K562 (cell line): Measurements from ENCODE around the gene CEACAM7. TPM values are rescaled to one million over a fixed set of nuclear protein-coding genes. Genes with fewer than 3 reads are reported as not detected.

Source experiments
- ATAC-seq: fragments of 200-7000 bp; cut with Tn5 transposase; 3 replicates; pipeline ENCODE4 v1.9.1; 2020; ENCODE audit warnings: moderate library complexity
- BruUV-seq: library from RNA; stranded (reverse); fragments of 400-500 nt; replicated peaks from 2 replicates; lab custom pipeline; 2021; lab: Mats Ljungman, UMichigan
- CTCF ChIA-PET: fragments of 300-600 bp; formaldehyde crosslinking; extraction: SDS; loops from one replicate; lab custom pipeline; 2021; ENCODE audit warnings: low intra/inter-chr PET ratio; lab: Yijun Ruan, JAX
- POLR2A ChIA-PET: fragments of 300-600, 350-650 bp; sonication (Branson Sonifier 250); formaldehyde crosslinking; extraction: SDS; loops from one replicate; lab custom pipeline; 2021; ENCODE audit warnings: antibody characterized with exemption, inconsistent platforms; lab: Yijun Ruan, JAX
- DNase-seq, 4 experiments: peaks; one replicate each; pipeline versions ENCODE4 v3.0.0 to v3.0.0-alpha.2; 2011 to 2018; ENCODE audit warnings: low spot score in 3 of 4, mixed read lengths in 3 of 4; ENCODE audit errors: extremely low read depth in 1 of 4
- FAIRE-seq: peaks from 2 replicates; lab custom pipeline; 2011; peaks lifted over from hg19 to GRCh38; lab: Jason Lieb, UNC
- H2AFZ ChIP-seq: 2 replicates; pipeline ENCODE4 v1.6.0; 2011; ENCODE audit warnings: low read depth, low read length, control low read depth, inconsistent platforms
- H3K27ac ChIP-seq: fragments of 200-600 bp; 3 replicates; pipeline ENCODE4 v1.8.0; 2011; ENCODE audit warnings: low read depth, mild to moderate bottlenecking, control low read depth, inconsistent platforms, low read length, moderate library complexity, mixed read lengths; ENCODE audit errors: extremely low read depth
- H3K27me3 ChIP-seq, 2 experiments: fragments of 300-600 bp in 1 of 2; 2 replicates in 1 of 2; 3 replicates in 1 of 2; pipeline versions ENCODE4 v1.6.0 to v1.8.0; 2011; ENCODE audit warnings: inconsistent platforms in 2 of 2, low read length in 2 of 2, mild to moderate bottlenecking in 1 of 2, mixed read lengths in 1 of 2, moderate library complexity in 1 of 2; ENCODE audit not compliant: control insufficient read depth in 2 of 2, insufficient read depth in 2 of 2
- H3K36me3 ChIP-seq: fragments of 300-600 bp; 3 replicates; pipeline ENCODE4 v1.8.0; 2011; ENCODE audit warnings: mild to moderate bottlenecking, low read length, inconsistent platforms; ENCODE audit not compliant: control insufficient read depth, insufficient read depth
- H3K4me1 ChIP-seq, 2 experiments: fragments of 200-600 bp in 1 of 2; replicated peaks in 1 of 2; 2 replicates in 1 of 2; 3 replicates in 1 of 2; pipeline versions ENCODE4 v1.5.1 to v1.8.0; 2011; ENCODE audit warnings: inconsistent platforms in 2 of 2, low read length in 2 of 2, mild to moderate bottlenecking in 1 of 2, mixed read lengths in 1 of 2, moderate library complexity in 1 of 2; ENCODE audit not compliant: control insufficient read depth in 2 of 2, insufficient read depth in 2 of 2
- H3K4me2 ChIP-seq: 2 replicates; pipeline ENCODE4 v1.6.1; 2011; ENCODE audit warnings: low read length, control low read depth, inconsistent platforms, mixed read lengths; ENCODE audit not compliant: insufficient read depth
- H3K4me3 ChIP-seq: fragments of 200-600 bp; sonication (generic), shearing (Covaris generic); 2 replicates; pipeline ENCODE4 v1.5.1; 2016; ENCODE audit warnings: control low read depth, inconsistent platforms
- H3K79me2 ChIP-seq: fragments of 200-600 bp; 3 replicates; pipeline ENCODE4 v1.8.0; 2011; ENCODE audit warnings: low read length, inconsistent platforms; ENCODE audit not compliant: control insufficient read depth, insufficient read depth
- H3K9ac ChIP-seq, 2 experiments: 2 replicates each; pipeline versions ENCODE4 v1.6.0 to v1.6.1; 2011; ENCODE audit warnings: low read depth in 2 of 2, low read length in 2 of 2, control low read depth in 1 of 2, inconsistent platforms in 1 of 2, mild to moderate bottlenecking in 1 of 2, mixed read lengths in 1 of 2; ENCODE audit not compliant: insufficient read depth in 1 of 2
- H3K9me1 ChIP-seq: one replicate; pipeline ENCODE4 v1.6.0; 2011; ENCODE audit warnings: inconsistent platforms, mild to moderate bottlenecking, low read length, moderate library complexity; ENCODE audit not compliant: control insufficient read depth, insufficient read depth
- H3K9me3 ChIP-seq: replicated peaks from 2 replicates; pipeline ENCODE4 v1.5.1; 2011; ENCODE audit warnings: low read depth, low read length, inconsistent platforms; ENCODE audit not compliant: control insufficient read depth, insufficient read depth
- H4K20me1 ChIP-seq: replicated peaks from 2 replicates; pipeline ENCODE4 v1.6.1; 2011; ENCODE audit warnings: low read length, inconsistent platforms, mixed read lengths; ENCODE audit not compliant: control insufficient read depth, insufficient read depth
- CTBP1 ChIP-seq: fragments of 450-650 bp; IDR thresholded peaks from 2 replicates; pipeline ENCODE4 v1.6.1; 2016; ENCODE audit warnings: borderline replicate concordance
- HNRNPH1 ChIP-seq: fragments of 200-400 bp; formaldehyde crosslinking; optimal IDR thresholded peaks from 2 replicates; pipeline ENCODE3; 2017; ENCODE audit warnings: low read depth, mild to moderate bottlenecking, low read length, moderate library complexity
- NELFE ChIP-seq: IDR thresholded peaks from 2 replicates; pipeline ENCODE4 v1.6.1; 2011; ENCODE audit warnings: mild to moderate bottlenecking; ENCODE audit not compliant: insufficient read depth, insufficient read length
- NR2C2 ChIP-seq, 2 experiments: fragments of 200-800 bp in 1 of 2; sonication (Bioruptor generic) in 1 of 2; sonication (generic) in 1 of 2; formaldehyde crosslinking in 1 of 2; IDR thresholded peaks; 2 replicates each; pipeline versions ENCODE4 v1.6.1 to v1.8.0; 2016 to 2022; ENCODE audit warnings: mild to moderate bottlenecking in 1 of 2, missing compliant biosample characterization in 1 of 2, missing genetic modification characterization in 1 of 2, missing genetic modification reagents in 1 of 2
- PURB ChIP-seq: sonication (generic); formaldehyde crosslinking; IDR thresholded peaks from 2 replicates; pipeline ENCODE4 v1.9.0; 2021; ENCODE audit warnings: low read depth, mild to moderate bottlenecking, missing genetic modification reagents
- SMAD1 ChIP-seq: fragments of 150-350 bp; IDR thresholded peaks from 2 replicates; pipeline ENCODE4 v1.6.1; 2014; ENCODE audit warnings: low read length, low read depth; ENCODE audit not compliant: partially characterized antibody
- YY1 ChIP-seq, 3 experiments: IDR thresholded peaks; 2 replicates each; pipeline ENCODE4 v1.6.1; 2011; ENCODE audit warnings: low read length in 2 of 3, mild to moderate bottlenecking in 2 of 3, moderate library complexity in 2 of 3, borderline replicate concordance in 1 of 3, control low read depth in 1 of 3, low read depth in 1 of 3; ENCODE audit not compliant: insufficient read depth in 3 of 3, insufficient replicate concordance in 2 of 3, control insufficient read depth in 1 of 3, insufficient read length in 1 of 3; ENCODE audit errors: extremely low read depth in 1 of 3
- ZC3H4 ChIP-seq: sonication (generic); formaldehyde crosslinking; IDR thresholded peaks from 2 replicates; pipeline ENCODE4 v1.9.0; 2021; ENCODE audit warnings: missing genetic modification reagents, borderline replicate concordance
- ZNF133 ChIP-seq: fragments of 250-450 bp; sonication (Bioruptor Pico); IDR thresholded peaks from 2 replicates; pipeline ENCODE4 v1.4.0; 2020; ENCODE audit warnings: mild to moderate bottlenecking
- ZNF224 ChIP-seq: sonication (generic); formaldehyde crosslinking; IDR thresholded peaks from 2 replicates; pipeline ENCODE4 v1.8.0; 2022; ENCODE audit warnings: mild to moderate bottlenecking, missing genetic modification reagents
- WGBS: fragments of 100-300 bp; shearing (Covaris generic); methylation state at CpG from one replicate; pipeline ENCODE4 v1.1.6; 2016; ENCODE audit warnings: low coverage, mixed read lengths; ENCODE audit not compliant: insufficient coverage; ENCODE audit errors: missing lambda C conversion rate; 5-methylcytosine and 5-hydroxymethylcytosine counted together
- in situ Hi-C: fragments of 300-500 bp; cut with MboI; formaldehyde crosslinking; loops from 4 replicates; pipeline ENCODE4 v1.15.0; 2018; ENCODE audit warnings: inconsistent platforms, mixed read lengths
- intact Hi-C: fragments of 100-400 bp; cut with micrococcal nuclease; formaldehyde crosslinking; loops from 2 replicates; pipeline ENCODE4 v1.14.2; 2022
- polyA plus RNA-seq, 8 experiments: library from polyadenylated mRNA; depleted of rRNA in 4 of 8; stranded (reverse) in 5 of 8; unstranded in 3 of 8; fragments of >200 nt; fragmentation: Nextera tagmentation in 2 of 8; fragmentation: Illumina TruSeq in 1 of 8; extraction: Ambion mirVana in 2 of 8; extraction: Trizol in 1 of 8; gene quantifications; 2 replicates each; pipeline versions ENCODE4 v1.2.1 to v1.2.3, GENCODE V29; 2011 to 2014; ENCODE audit warnings: inconsistent platforms in 1 of 8, missing spikeins in 1 of 8
- total RNA-seq, 7 experiments: library from RNA; depleted of rRNA in 6 of 7; stranded (reverse); fragments of >200 nt in 6 of 7; fragmentation: Illumina TruSeq in 2 of 7; extraction: Trizol in 2 of 7; gene quantifications; 2 replicates each; pipeline versions ENCODE4 v1.2.1 to v1.2.3, GENCODE V29; 2011 to 2021; ENCODE audit warnings: low replicate concordance in 1 of 7
- TF ChIP-seq, protein P1 (sequence below): sonication (generic); formaldehyde crosslinking; IDR thresholded peaks from 2 replicates; pipeline ENCODE4 v1.8.0; 2022; ENCODE audit warnings: mild to moderate bottlenecking, missing genetic modification reagents
- TF ChIP-seq, protein P2 (sequence below): fragments of 450-650 bp; IDR thresholded peaks from 2 replicates; pipeline ENCODE4 v1.6.1; 2016; ENCODE audit warnings: missing biosample characterization, missing genetic modification characterization

CEACAM7 gene
- total and polyA plus RNA-seq, 9 of the 15 experiments (the other 6 are each of a cell fraction or from before 2014, with no cell fraction given): not detected

DNA sequence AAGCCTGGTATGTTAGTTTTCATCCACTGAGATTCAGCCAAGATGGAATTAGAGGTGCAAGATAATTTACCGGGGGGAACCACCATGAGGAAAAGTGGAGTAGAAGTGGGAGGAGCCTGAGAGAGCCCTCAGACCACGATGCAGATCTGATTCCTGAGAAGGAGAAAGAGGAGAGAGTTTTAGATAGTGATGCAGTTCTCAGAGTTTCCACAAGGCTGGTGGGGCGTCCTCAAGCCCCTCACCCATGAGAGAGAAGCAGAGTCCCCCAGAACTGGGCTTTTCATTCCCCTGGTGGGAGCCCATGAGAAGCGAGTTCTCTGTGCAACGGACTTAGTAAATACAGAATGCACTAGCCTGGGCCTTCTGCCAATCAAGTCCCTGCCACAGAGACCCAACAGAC is 38.4 kb upstream of the CEACAM7 start:
- no peak overlapping the region for H3K4me3 ChIP-seq
- H3K9me3 ChIP-seq: no peaks in the 10 kb centered on the region
- 0% methylated on average over 5 of the region's 5 CpGs for WGBS
- CTCF ChIA-PET: no interaction called here
- no peak overlapping the region for H3K9ac ChIP-seq
- no peak overlapping the region for H3K27ac ChIP-seq
- no peaks in the 10 kb centered on the region for H4K20me1 ChIP-seq
- H3K4me1 ChIP-seq: no peaks in the 10 kb centered on the region
- TF ChIP-seq SMAD1: no peak
- TF ChIP-seq, all 486 proteins: peak for 0
- intact Hi-C loops (no loop called here), in situ Hi-C loops (no loop called here)
- no peaks in the 10 kb centered on the region for H3K36me3 ChIP-seq
- POLR2A ChIA-PET: no interaction called here
- H3K4me2 ChIP-seq: no peak overlapping the region
- FAIRE-seq (no peak), DNase-seq (no peak), ATAC-seq (no peak)
- peaks cover 0 to 3% of the 10 kb centered on the region in 2 experiments; a peak in 2 of 5 replicates for H3K27me3 ChIP-seq
- H3K79me2 ChIP-seq: no peaks in the 10 kb centered on the region
- no peak overlapping the region for H2AFZ ChIP-seq
- H3K9me1 ChIP-seq: no peaks in the 10 kb centered on the region
- BruUV-seq: no TSS peak

DNA sequence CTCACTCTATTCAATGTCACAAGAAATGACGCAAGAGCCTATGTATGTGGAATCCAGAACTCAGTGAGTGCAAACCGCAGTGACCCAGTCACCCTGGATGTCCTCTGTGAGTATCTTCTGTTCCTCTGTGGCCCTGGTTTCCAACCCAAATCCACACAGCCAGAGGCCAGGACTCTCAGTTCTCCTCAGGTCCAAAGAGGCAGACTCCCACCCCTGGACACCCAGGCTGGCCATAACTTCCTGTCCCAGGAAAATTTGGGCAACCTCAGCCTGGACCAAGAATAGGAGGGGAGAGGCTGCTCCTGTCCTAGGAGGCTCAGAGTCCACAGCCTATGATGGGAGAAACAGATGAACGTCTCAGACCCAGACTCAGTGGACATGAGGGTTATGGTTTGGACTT is 32.0 kb upstream of the CEACAM7 start:
- Histone ChIP-seq H3K27me3 (peaks cover 7 to 22% of the 10 kb centered on the region in 2 experiments; a peak in 3 of 5 replicates), H3K9me3 (no peaks in the 10 kb centered on the region), H3K36me3 (no peaks in the 10 kb centered on the region), H3K4me1 (no peaks in the 10 kb centered on the region), H2AFZ (no peak overlapping the region), H3K9me1 (no peaks in the 10 kb centered on the region), H3K4me3 (no peak overlapping the region), H3K27ac (no peak overlapping the region), H3K4me2 (no peak overlapping the region), H4K20me1 (no peaks in the 10 kb centered on the region), H3K9ac (no peak overlapping the region), H3K79me2 (no peaks in the 10 kb centered on the region)
- DNase-seq (no peak), ATAC-seq (no peak), FAIRE-seq (no peak)
- CTCF ChIA-PET: no interaction called here
- no TSS peak for BruUV-seq
- in situ Hi-C loops (no loop called here), intact Hi-C loops (no loop called here)
- 0% methylated on average over 3 of the region's 3 CpGs for WGBS
- POLR2A ChIA-PET: no interaction called here
- TF ChIP-seq PURB (CRISPR knock-in tag) (no peak), ZC3H4 (CRISPR knock-in tag) (no peak), ZNF133 (CRISPR knock-in tag) (no peak), NELFE (no peak), HNRNPH1 (no peak), YY1 (IDR thresholded peaks at IDR 0.05; ENCODE audit: borderline replicate concordance in 1 of 3, control insufficient read depth in 1 of 3, extremely low read depth in 1 of 3, insufficient read depth in 3 of 3, insufficient read length in 1 of 3, insufficient replicate concordance in 2 of 3, low read depth in 1 of 3, low read length in 2 of 3) (no peak), CTBP1 (no peak), NR2C2 (CRISPR knock-in tag; IDR thresholded peaks at IDR 0.05) (no peak), NR2C2 (tag; IDR thresholded peaks at IDR 0.05) (no peak), ZNF224 (CRISPR knock-in tag) (no peak)
- TF ChIP-seq, protein P1, sequence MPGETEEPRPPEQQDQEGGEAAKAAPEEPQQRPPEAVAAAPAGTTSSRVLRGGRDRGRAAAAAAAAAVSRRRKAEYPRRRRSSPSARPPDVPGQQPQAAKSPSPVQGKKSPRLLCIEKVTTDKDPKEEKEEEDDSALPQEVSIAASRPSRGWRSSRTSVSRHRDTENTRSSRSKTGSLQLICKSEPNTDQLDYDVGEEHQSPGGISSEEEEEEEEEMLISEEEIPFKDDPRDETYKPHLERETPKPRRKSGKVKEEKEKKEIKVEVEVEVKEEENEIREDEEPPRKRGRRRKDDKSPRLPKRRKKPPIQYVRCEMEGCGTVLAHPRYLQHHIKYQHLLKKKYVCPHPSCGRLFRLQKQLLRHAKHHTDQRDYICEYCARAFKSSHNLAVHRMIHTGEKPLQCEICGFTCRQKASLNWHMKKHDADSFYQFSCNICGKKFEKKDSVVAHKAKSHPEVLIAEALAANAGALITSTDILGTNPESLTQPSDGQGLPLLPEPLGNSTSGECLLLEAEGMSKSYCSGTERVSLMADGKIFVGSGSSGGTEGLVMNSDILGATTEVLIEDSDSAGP: no peak
- TF ChIP-seq, protein P2, sequence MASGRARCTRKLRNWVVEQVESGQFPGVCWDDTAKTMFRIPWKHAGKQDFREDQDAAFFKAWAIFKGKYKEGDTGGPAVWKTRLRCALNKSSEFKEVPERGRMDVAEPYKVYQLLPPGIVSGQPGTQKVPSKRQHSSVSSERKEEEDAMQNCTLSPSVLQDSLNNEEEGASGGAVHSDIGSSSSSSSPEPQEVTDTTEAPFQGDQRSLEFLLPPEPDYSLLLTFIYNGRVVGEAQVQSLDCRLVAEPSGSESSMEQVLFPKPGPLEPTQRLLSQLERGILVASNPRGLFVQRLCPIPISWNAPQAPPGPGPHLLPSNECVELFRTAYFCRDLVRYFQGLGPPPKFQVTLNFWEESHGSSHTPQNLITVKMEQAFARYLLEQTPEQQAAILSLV: no peak
